Measurements from ENCODE around the gene PRR11.
"Not testable (repeated sequence)": the region's sequence is repeated elsewhere in the genome, so short reads cannot be mapped to it uniquely, and the experiment has no call there.

The PRR11 gene

GRCh38 chr17:59149841-59150511 is 5.6 kb upstream of the PRR11 start:
- no peak for DNase-seq (ENCODE audit: low read depth, low spot score)
- H3K27ac ChIP-seq = peak overlapping the region; percentile 19

- no peak overlapping the region for H3K27ac ChIP-seq
- no peak for DNase-seq (ENCODE audit: low read depth, low spot score)
These were observed 4.5 kb upstream of the PRR11 start for GRCh38 chr17:59151006-59151405.

- no peak overlapping the region for H3K27ac ChIP-seq
- no peak for DNase-seq (ENCODE audit: low read depth, low spot score)
These were observed 4.0 kb upstream of the PRR11 start for GRCh38 chr17:59151591-59151990.

- DNase-seq (ENCODE audit: low read depth, low spot score) = no peak
- H3K27ac ChIP-seq = peak overlapping the region; percentile 80
These were observed 2.6 kb upstream of the PRR11 start for GRCh38 chr17:59152925-59153324.

GRCh38 chr17:59154292-59154720 is 1.2 kb upstream of the PRR11 start:
- DNase-seq (ENCODE audit: low read depth, low spot score) = no peak

GRCh38 chr17:59154721-59155438 is 666 bp upstream of the PRR11 start, which contains the start of gene SKA2:
Gene SKA2, minus strand, starts transcription at chr17:59155186. Its CDS starts 23 bp downstream, at chr17:59155163.
- peak within 1 kb of the TSS; percentile 86 for H3K27ac ChIP-seq
- no peak for DNase-seq (ENCODE audit: low read depth, low spot score)

More at GRCh38 chr17:59154292-59154720, 1.2 kb upstream of the PRR11 start:
- peak overlapping the region; percentile 80 for H3K27ac ChIP-seq

GRCh38 chr17:59160157-59161025 is 4.8 kb downstream of the PRR11 start:
- DNase-seq (ENCODE audit: low read depth, low spot score) = no peak

GRCh38 chr17:59161477-59161876 is 5.9 kb downstream of the PRR11 start:
- H3K27ac ChIP-seq = no peak overlapping the region
- no peak for DNase-seq (ENCODE audit: low read depth, low spot score)

More at GRCh38 chr17:59160157-59161025, 4.8 kb downstream of the PRR11 start:
- H3K27ac ChIP-seq = peak overlapping the region; percentile 86

GRCh38 chr17:59165933-59166342 is 10.4 kb downstream of the PRR11 start:
- no peak overlapping the region for H3K27ac ChIP-seq
- DNase-seq (ENCODE audit: low read depth, low spot score) = no peak

- no peak for DNase-seq (ENCODE audit: low read depth, low spot score)
- peak overlapping the region; percentile 35 for H3K27ac ChIP-seq
These were observed 12.0 kb downstream of the PRR11 start for GRCh38 chr17:59167571-59168001.

- DNase-seq (ENCODE audit: low read depth, low spot score) = no peak
- no peak overlapping the region for H3K27ac ChIP-seq
These were observed 17.0 kb downstream of the PRR11 start for GRCh38 chr17:59172436-59173004.

- DNase-seq (ENCODE audit: low read depth, low spot score) = no peak
- H3K27ac ChIP-seq = no peak overlapping the region
These were observed 19.1 kb downstream of the PRR11 start for GRCh38 chr17:59174671-59175070.

GRCh38 chr17:59175076-59175475 is 19.5 kb downstream of the PRR11 start:
- no peak for DNase-seq (ENCODE audit: low read depth, low spot score)
- H3K27ac ChIP-seq = no peak overlapping the region

- H3K27ac ChIP-seq = no peak overlapping the region
- DNase-seq (ENCODE audit: low read depth, low spot score) = no peak
These were observed 22.9 kb downstream of the PRR11 start for GRCh38 chr17:59178266-59178985.

- not testable (repeated sequence) for DNase-seq (ENCODE audit: low read depth, low spot score); H3K27ac ChIP-seq
These were observed 24.1 kb downstream of the PRR11 start for GRCh38 chr17:59179601-59180000.

GRCh38 chr17:59180626-59181025 is 25.1 kb downstream of the PRR11 start:
- DNase-seq (ENCODE audit: low read depth, low spot score) = no peak
- H3K27ac ChIP-seq = no peak overlapping the region

GRCh38 chr17:59181481-59181880 is 25.9 kb downstream of the PRR11 start:
- H3K27ac ChIP-seq = no peak overlapping the region
- no peak for DNase-seq (ENCODE audit: low read depth, low spot score)

GRCh38 chr17:59185997-59186396 is 30.5 kb downstream of the PRR11 start:
- H3K27ac ChIP-seq = no peak overlapping the region
- DNase-seq (ENCODE audit: low read depth, low spot score) = no peak

- no peak overlapping the region for H3K27ac ChIP-seq
- DNase-seq (ENCODE audit: low read depth, low spot score) = no peak
These were observed 31.3 kb downstream of the PRR11 start for GRCh38 chr17:59186850-59187249.

- DNase-seq (ENCODE audit: low read depth, low spot score) = no peak
- H3K27ac ChIP-seq = no peak overlapping the region
These were observed 35.3 kb downstream of the PRR11 start for GRCh38 chr17:59190806-59191205.
